ENCODE results near the gene RFK. TPM values are rescaled to one million over a fixed set of nuclear protein-coding genes. Genes with fewer than 3 reads are reported as not detected.

Gene RFK
- total RNA-seq, 1 experiment from 2014 or later: 12.0 TPM

DNA sequence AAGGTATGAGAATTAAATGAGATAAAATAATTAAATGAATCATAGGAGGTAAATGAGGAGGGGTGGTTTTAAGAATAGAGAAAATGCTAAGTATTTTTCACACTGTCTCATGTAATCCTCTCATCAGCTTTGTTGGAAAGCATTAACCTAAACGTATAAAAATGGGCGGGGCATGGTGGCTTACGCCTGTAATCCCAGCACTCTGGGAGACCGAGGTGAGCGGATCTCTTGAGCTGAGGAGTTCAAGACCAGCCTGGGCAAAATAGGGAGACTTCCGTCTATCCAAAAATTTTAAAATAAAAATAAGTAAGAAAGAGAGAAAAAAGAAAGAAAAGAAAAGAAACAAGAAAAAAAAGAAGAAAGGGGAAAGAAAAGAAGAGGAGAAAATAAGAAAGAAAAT, 1.9 kb upstream of the RFK start:
- H3T11ph ChIP-seq (ENCODE audit: low read length): no peak overlapping the region
- no peak overlapping the region for H3K4me2 ChIP-seq (ENCODE audit: insufficient read depth, insufficient read length, low read length)
- H2AK5ac ChIP-seq (ENCODE audit: insufficient read length, low read length): no peak overlapping the region
- no peaks in the 10 kb centered on the region for H3K79me2 ChIP-seq (ENCODE audit: insufficient read depth, low read length)
- H3K4me1 ChIP-seq (ENCODE audit: insufficient read depth, low read length): no peaks in the 10 kb centered on the region
- peaks cover 1% of the 10 kb centered on the region; the same call in 1 of the 2 replicates for H3K27me3 Mint-ChIP-seq (ENCODE audit: low read depth)
- no peak overlapping the region for H2BK20ac ChIP-seq (ENCODE audit: low read depth, low read length, poor library complexity, severe bottlenecking)
- DNase-seq: no peak
- no peak overlapping the region for H2BK15ac ChIP-seq (ENCODE audit: low read depth, low read length)
- no peak overlapping the region for H2BK12ac ChIP-seq (ENCODE audit: insufficient read length, low read depth, low read length)
- no peak overlapping the region for H3K4me3 Mint-ChIP-seq
- no peak overlapping the region for H4K5ac ChIP-seq (ENCODE audit: insufficient read length, low read depth, low read length)
- H3K4ac ChIP-seq (ENCODE audit: low read depth, low read length): no peak overlapping the region
- H3K79me1 ChIP-seq (ENCODE audit: insufficient read depth, low read depth, low read length, poor library complexity, severe bottlenecking): no peaks in the 10 kb centered on the region
- H3K27ac Mint-ChIP-seq: no peak overlapping the region
- H3K27ac ChIP-seq (ENCODE audit: insufficient read length, low read depth, low read length): no peak overlapping the region
- H3K56ac ChIP-seq (ENCODE audit: insufficient read length, low read depth, low read length): no peak overlapping the region
- no peak overlapping the region for H3K23ac ChIP-seq (ENCODE audit: insufficient read length, low read depth, low read length)
- no peaks in the 10 kb centered on the region for H3K23me2 ChIP-seq (ENCODE audit: insufficient read length, low read depth, low read length, poor library complexity, severe bottlenecking)
- no peak overlapping the region for H4K91ac ChIP-seq (ENCODE audit: insufficient read length, low read depth, low read length)
- no peak overlapping the region for H3K14ac ChIP-seq (ENCODE audit: insufficient read depth, low read length)
- no peak overlapping the region for H4K8ac ChIP-seq (replicated peaks; ENCODE audit: insufficient read length, low read depth, low read length)
- no peak overlapping the region for H2BK5ac ChIP-seq (ENCODE audit: insufficient read length, low read length)
- no peaks in the 10 kb centered on the region for H3K27me3 ChIP-seq (ENCODE audit: insufficient read depth, low read length)
- no peak overlapping the region for H3K9ac ChIP-seq (ENCODE audit: extremely low read depth, insufficient read length, low read length)
- no peak overlapping the region for H2BK120ac ChIP-seq (ENCODE audit: low read depth, low read length, poor library complexity, severe bottlenecking)
- peaks cover 7 to 15% (median 12%) of the 10 kb centered on the region in 3 experiments for H3K36me3 Mint-ChIP-seq (ENCODE audit: insufficient read depth in 1 of 3, low read depth in 3 of 3)
- TF ChIP-seq, protein P1, sequence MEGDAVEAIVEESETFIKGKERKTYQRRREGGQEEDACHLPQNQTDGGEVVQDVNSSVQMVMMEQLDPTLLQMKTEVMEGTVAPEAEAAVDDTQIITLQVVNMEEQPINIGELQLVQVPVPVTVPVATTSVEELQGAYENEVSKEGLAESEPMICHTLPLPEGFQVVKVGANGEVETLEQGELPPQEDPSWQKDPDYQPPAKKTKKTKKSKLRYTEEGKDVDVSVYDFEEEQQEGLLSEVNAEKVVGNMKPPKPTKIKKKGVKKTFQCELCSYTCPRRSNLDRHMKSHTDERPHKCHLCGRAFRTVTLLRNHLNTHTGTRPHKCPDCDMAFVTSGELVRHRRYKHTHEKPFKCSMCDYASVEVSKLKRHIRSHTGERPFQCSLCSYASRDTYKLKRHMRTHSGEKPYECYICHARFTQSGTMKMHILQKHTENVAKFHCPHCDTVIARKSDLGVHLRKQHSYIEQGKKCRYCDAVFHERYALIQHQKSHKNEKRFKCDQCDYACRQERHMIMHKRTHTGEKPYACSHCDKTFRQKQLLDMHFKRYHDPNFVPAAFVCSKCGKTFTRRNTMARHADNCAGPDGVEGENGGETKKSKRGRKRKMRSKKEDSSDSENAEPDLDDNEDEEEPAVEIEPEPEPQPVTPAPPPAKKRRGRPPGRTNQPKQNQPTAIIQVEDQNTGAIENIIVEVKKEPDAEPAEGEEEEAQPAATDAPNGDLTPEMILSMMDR (conservative IDR thresholded peaks at IDR 0.05): no peak
- no peaks in the 10 kb centered on the region for H3K9me3 ChIP-seq (ENCODE audit: control insufficient read depth, low read depth, low read length)
- no peak overlapping the region for H2AFZ ChIP-seq (ENCODE audit: low read length)
- H3K9me3 Mint-ChIP-seq: no peaks in the 10 kb centered on the region; a peak in 2 of 5 replicates
- no peaks in the 10 kb centered on the region for H4K20me1 ChIP-seq (ENCODE audit: control insufficient read depth, insufficient read depth, insufficient read length)
- peaks cover 3 to 7% of the 10 kb centered on the region in 2 experiments; a peak in 3 of 4 replicates for H3K4me1 Mint-ChIP-seq
- no CpG with 5 or more reads among the region's 6 CpGs for WGBS (ENCODE audit: extremely low coverage, insufficient read length, low lambda C conversion rate)
- no peak overlapping the region for H3K18ac ChIP-seq (ENCODE audit: insufficient read length, low read depth, low read length)
